SJSA1 (cell line): ENCODE results near the gene AP1G2. TPM values are rescaled to one million over a fixed set of nuclear protein-coding genes. Genes with fewer than 3 reads are reported as not detected.
"Not testable (repeated sequence)": the region's sequence is repeated elsewhere in the genome, so short reads cannot be mapped to it uniquely, and the experiment has no call there.

Experiments
- DNase-seq, 2 experiments: peaks; one replicate each; pipeline ENCODE4 v3.0.0-alpha.2; 2015 to 2020; ENCODE audit warnings: low spot score in 2 of 2, low read depth in 1 of 2
- H3K27ac ChIP-seq: fragments of 250-450 bp; sonication (Bioruptor Pico); 2 replicates; pipeline ENCODE4 v1.5.1; 2020; ENCODE audit warnings: mild to moderate bottlenecking, moderate library complexity
- H3K27me3 ChIP-seq: fragments of 250-450 bp; sonication (Bioruptor Pico); replicated peaks from 2 replicates; pipeline ENCODE4 v1.5.1; 2020; ENCODE audit warnings: mild to moderate bottlenecking, moderate library complexity
- H3K36me3 ChIP-seq: fragments of 250-450 bp; sonication (Bioruptor Pico); 2 replicates; pipeline ENCODE4 v1.5.1; 2020; ENCODE audit warnings: mild to moderate bottlenecking
- H3K4me1 ChIP-seq: fragments of 250-450 bp; sonication (Bioruptor Pico); replicated peaks from 2 replicates; pipeline ENCODE4 v1.6.1; 2021; ENCODE audit warnings: mild to moderate bottlenecking
- H3K4me3 ChIP-seq: fragments of 250-450 bp; sonication (Bioruptor Pico); 2 replicates; pipeline ENCODE4 v1.5.1; 2020; ENCODE audit warnings: mild to moderate bottlenecking
- H3K9me3 ChIP-seq: fragments of 250-450 bp; sonication (Bioruptor Pico); replicated peaks from 2 replicates; pipeline ENCODE4 v1.5.1; 2020; ENCODE audit warnings: mild to moderate bottlenecking
- total RNA-seq: library from RNA; depleted of rRNA; stranded (reverse); fragments of >200 nt; shearing (Covaris generic); gene quantifications from 2 replicates; pipeline ENCODE4 v1.2.3, GENCODE V29; 2014

The AP1G2 gene
- total RNA-seq, 1 experiment from 2014 or later = 0.74 TPM

DNA sequence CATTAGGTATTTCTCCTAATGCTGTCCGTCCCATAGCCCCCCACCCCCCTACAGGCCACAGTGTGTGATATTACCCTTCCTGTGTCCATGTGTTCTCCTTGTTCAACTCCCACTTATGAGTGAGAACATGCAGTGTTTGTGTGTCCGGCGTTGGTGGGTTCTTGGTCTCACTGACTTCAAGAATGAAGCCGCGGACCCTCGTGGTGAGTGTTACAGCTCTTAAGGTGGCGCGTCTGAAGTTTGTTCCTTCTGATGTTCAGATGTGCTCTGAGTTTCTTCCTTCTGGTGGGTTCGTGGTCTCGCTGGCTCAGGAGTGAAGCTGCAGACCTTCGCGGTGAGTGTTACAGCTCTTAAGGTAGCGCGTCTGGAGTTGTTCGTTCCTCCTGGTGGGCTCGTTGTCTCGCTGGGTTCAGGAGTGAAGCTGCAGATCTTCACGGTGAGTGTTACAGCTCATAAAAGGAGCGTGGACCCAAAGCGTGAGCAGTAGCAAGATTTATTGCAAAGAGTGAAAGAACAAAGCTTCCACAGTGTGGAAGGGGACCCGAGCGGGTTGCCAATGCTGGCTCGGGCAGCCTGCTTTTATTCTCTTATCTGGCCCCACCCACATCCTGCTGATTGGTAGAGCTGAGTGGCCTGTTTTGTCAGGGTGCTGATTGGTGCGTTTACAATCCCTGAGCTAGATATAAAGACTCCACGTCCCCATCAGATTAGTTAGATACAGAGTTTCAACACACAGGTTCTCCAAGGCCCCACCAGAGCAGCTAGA, 16.4 kb upstream of the AP1G2 start:
- DNase-seq, H3K27ac ChIP-seq, H3K36me3 ChIP-seq, H3K4me3 ChIP-seq, H3K9me3 ChIP-seq, H3K4me1 ChIP-seq: not testable (repeated sequence)
- H3K27me3 ChIP-seq = peaks cover 13% of the 10 kb centered on the region

DNA sequence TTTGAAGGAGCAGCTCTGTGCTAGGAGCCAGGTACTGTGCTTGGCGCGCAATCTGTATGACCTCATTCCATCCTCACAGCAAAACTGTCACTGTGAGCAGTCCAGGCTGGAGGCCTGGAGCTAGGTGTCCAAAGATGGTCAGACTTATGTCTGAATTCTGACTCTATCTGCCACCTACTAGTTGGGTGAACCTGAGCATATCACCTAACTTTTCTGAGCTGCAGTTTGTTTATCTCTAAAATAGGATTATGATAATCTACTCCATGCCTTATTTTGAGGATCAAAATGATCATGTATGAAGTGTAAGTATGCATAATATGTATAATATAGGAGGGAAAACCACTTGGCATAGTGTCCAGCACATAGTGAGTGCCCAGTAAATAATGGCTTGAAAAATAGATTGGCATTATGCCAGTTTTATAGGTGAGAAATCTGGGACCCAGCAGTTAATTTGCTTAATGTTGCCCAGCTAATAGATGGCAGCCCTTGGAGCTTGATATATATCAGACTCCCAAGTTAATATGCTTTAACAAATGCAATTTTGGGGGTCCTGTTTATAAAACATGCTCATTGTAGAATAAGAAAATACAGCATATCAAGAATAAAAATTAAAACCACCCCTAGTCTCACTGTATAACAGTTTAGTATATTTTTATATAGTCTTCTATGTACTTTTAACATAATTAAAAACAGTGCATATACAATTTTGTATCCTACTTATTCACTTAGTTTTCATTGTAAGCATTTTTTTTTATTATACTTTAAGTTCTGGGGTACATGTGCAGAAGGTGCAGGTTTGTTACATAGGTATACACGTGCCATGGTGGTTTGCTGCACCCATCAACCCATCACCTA, 15.5 kb upstream of the AP1G2 start:
- Histone ChIP-seq H3K27me3 (peaks cover 15% of the 10 kb centered on the region), H3K36me3 (no peaks in the 10 kb centered on the region)

GRCh38 chr14:23580948-23581281, 13.3 kb upstream of the AP1G2 start:
- Histone ChIP-seq H3K27me3 (peaks cover 33% of the 10 kb centered on the region), H3K27ac (no peak overlapping the region), H3K4me3 (no peak overlapping the region), H3K9me3 (no peaks in the 10 kb centered on the region), H3K36me3 (no peaks in the 10 kb centered on the region), H3K4me1 (no peaks in the 10 kb centered on the region)
- DNase-seq = no peak

More for the DNA sequence above, 15.5 kb upstream of the AP1G2 start:
- no peak overlapping the region for H3K4me3 ChIP-seq
- no peak for DNase-seq
- H3K27ac ChIP-seq = no peak overlapping the region
- no peaks in the 10 kb centered on the region for H3K4me1 ChIP-seq
- H3K9me3 ChIP-seq = no peaks in the 10 kb centered on the region

GRCh38 chr14:23580152-23580926, 12.7 kb upstream of the AP1G2 start:
- H3K27me3 ChIP-seq = peaks cover 39% of the 10 kb centered on the region
- H3K4me3 ChIP-seq = no peak overlapping the region
- DNase-seq = no peak
- H3K4me1 ChIP-seq = no peaks in the 10 kb centered on the region
- no peak overlapping the region for H3K27ac ChIP-seq
- H3K36me3 ChIP-seq = no peaks in the 10 kb centered on the region
- H3K9me3 ChIP-seq = no peaks in the 10 kb centered on the region

DNA sequence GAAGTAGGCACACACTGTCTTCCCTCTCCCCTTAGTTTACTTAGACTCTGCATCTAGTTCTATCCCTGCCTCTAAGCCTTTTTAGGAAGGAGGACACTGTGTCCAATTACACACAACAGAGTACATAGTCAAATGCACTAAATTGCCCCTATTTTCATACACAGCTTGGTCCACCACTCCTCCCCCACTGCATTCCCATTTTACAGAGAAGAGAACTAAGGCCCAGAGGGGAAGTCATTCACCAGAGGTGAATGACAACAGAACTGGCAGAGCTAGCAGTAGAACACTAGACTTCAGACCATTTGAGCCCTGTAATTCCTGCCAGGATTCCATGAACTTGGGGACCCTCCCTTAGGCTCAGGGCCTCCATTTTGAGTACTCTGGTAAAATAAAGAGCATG, 12.1 kb upstream of the AP1G2 start:
- H3K9me3 ChIP-seq = no peaks in the 10 kb centered on the region
- H3K36me3 ChIP-seq = no peaks in the 10 kb centered on the region
- H3K4me3 ChIP-seq = no peak overlapping the region
- no peaks in the 10 kb centered on the region for H3K4me1 ChIP-seq
- H3K27me3 ChIP-seq = peaks cover 45% of the 10 kb centered on the region
- no peak for DNase-seq
- no peak overlapping the region for H3K27ac ChIP-seq

DNA sequence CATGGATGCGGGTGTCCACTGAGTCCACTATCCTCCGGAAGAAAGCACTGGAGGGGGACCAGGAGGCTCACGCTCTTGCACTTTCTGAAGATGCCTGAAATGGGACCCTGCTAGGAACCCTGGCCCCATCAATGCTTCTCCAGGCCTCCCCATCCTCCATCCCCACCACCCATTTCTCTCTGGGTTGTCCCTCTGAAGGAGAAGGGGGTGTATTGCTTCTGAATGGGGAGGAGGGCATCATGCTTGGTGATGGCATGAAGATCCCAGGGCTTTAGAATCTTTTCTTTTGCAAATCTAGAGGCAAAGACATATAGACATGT, 11.7 kb upstream of the AP1G2 start:
- H3K27ac ChIP-seq = no peak overlapping the region
- H3K36me3 ChIP-seq = no peaks in the 10 kb centered on the region
- no peak for DNase-seq
- H3K4me1 ChIP-seq = no peaks in the 10 kb centered on the region
- no peaks in the 10 kb centered on the region for H3K9me3 ChIP-seq
- H3K27me3 ChIP-seq = peaks cover 46% of the 10 kb centered on the region
- no peak overlapping the region for H3K4me3 ChIP-seq

DNA sequence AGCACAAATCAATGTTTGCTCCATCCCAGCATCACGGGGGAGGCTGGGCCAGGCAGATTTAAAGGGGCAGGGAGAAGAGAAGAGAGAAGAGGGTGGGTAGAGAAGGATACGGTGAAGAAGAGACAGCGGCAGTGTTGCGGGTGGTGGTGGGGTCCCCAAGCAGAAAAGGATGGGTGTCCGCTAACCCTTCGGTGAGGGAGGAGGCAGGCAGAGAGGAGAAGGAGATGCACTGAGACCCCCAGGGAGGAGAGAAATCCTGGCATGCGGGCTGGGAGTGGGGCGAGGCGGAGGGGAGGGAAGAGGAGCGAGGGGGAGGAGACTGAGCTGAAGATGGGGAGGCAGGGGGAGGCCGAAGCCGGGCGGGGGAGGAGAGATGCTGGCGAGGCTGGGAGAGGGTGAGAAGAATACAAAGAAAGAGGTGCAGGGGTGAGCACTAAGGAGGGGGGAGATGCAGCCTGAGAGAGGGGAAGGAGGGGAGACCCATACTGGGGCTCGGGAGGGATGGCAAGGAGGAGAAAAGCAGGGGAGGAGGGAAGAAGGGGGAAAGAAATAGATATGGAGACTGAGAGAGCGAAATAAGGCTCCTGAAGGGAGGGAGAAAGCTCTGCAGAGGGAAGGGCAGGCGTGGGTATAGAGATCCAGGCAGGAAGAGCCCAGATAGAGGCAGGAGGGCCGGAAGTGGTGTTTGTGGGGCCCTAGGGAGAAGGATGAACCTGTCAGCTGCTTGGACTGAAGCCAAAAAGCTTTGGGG, 11.1 kb upstream of the AP1G2 start, which contains the start of gene JPH4:
Gene JPH4 (minus strand): TSS at position 231 of the 751 bp plus-strand sequence. CDS start 1,337 bp downstream, outside the sequence.
- Histone ChIP-seq H3K27me3 (peaks cover 48% of the 10 kb centered on the region), H3K4me1 (no peaks in the 10 kb centered on the region), H3K9me3 (no peaks in the 10 kb centered on the region), H3K27ac (no peak within 1 kb of the TSS), H3K36me3 (no peaks in the 10 kb centered on the region), H3K4me3 (no peak within 1 kb of the TSS)
- no peak for DNase-seq

DNA sequence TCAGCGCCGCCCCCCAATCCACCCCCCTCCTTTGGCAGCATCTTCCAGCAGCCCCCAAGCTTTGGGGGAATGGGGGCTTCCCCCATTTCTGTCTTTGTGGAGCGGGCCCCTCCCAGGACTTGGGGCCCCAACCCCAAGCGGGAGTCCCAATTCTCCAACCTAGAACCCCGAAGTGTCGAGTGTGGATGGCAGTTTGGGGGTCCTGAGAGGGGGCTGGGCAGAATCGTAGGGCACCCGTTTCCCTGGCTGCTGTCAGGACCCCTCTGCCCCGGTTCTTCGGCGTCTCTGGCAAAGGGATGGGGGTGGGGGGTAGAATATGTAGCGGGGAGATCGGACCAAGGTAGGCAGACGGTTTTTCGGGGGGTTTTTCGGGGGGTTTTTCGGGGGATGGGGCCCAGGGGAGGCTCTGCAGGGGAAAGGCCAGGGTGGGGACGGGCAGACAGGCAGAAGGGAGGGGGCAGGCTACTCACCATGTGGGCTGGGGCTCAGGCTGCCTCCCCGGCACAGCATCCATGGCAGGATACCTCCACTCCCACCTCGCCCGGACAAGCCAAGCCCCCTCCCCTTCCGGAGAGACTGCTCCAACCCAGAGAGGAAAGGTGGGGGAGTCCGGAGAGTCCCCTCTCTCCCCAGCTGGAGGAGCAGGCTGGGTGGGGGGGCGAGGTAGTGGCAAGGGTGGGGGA, 10.3 kb upstream of the AP1G2 start:
- Histone ChIP-seq H3K27me3 (peaks cover 50% of the 10 kb centered on the region), H3K4me3 (no peak overlapping the region), H3K9me3 (no peaks in the 10 kb centered on the region), H3K27ac (no peak overlapping the region), H3K36me3 (no peaks in the 10 kb centered on the region), H3K4me1 (no peaks in the 10 kb centered on the region)
- DNase-seq = no peak

- no peak overlapping the region for H3K27ac ChIP-seq
- H3K9me3 ChIP-seq = no peaks in the 10 kb centered on the region
- peaks cover 50% of the 10 kb centered on the region for H3K27me3 ChIP-seq
- H3K4me3 ChIP-seq = no peak overlapping the region
- H3K4me1 ChIP-seq = no peaks in the 10 kb centered on the region
- H3K36me3 ChIP-seq = no peaks in the 10 kb centered on the region
- DNase-seq = no peak
These were observed 9.6 kb upstream of the AP1G2 start for GRCh38 chr14:23577004-23577681.

DNA sequence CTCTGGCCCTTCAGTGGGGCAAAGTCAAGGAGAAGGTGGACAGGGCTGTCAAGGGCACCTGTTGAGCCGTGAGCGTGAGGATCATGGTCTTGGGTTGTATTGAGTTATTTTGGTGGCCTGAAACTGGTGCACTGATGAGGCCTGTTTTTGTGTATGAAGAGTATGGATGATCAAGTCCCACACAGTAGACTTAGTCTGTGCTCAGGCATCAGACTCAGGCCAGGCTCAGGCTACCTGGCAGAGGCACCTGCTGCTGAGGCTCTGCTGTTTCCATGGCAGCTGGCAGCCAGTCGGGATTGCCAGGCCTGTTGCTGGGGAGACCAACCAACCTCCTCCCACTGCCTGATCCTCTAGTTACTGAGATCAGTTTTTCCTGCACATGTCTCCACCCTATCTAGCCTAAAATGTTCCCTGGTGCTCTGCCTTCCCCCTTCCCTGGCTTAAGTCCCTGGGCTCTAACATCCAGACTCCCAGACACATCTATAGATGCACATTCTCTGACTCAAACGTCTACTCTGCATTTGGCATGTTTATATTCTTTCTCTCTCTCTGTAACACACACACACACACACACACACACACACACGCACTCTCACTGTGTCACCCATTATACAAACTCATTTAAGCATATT, 5.9 kb upstream of the AP1G2 start:
- no peaks in the 10 kb centered on the region for H3K9me3 ChIP-seq
- H3K27ac ChIP-seq = no peak overlapping the region
- no peak overlapping the region for H3K4me3 ChIP-seq
- H3K36me3 ChIP-seq = no peaks in the 10 kb centered on the region
- DNase-seq = peak in 1 of 2 experiments; percentile 21
- H3K27me3 ChIP-seq = peaks cover 35% of the 10 kb centered on the region
- no peaks in the 10 kb centered on the region for H3K4me1 ChIP-seq

DNA sequence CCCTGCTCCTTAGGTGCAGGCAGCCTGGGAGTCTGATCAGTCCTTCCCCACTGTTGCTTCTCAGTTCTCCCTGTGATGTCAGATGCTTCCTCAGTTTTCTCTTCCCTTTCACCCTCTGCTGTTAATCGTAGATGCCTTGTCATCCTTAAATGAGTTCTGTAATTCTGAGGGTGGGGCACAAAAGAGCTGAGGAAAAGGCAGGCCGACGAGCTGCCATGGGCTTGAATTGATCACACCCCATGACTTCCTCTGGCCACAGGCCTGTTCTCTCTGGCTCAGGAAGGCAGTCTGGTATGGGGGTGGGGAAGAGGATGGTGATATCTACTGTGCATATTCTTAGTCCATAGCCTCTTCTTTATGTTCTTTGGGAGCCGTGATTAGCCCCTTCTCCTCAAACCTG, 5.2 kb upstream of the AP1G2 start:
- H3K9me3 ChIP-seq = no peaks in the 10 kb centered on the region
- peaks cover 35% of the 10 kb centered on the region for H3K27me3 ChIP-seq

DNA sequence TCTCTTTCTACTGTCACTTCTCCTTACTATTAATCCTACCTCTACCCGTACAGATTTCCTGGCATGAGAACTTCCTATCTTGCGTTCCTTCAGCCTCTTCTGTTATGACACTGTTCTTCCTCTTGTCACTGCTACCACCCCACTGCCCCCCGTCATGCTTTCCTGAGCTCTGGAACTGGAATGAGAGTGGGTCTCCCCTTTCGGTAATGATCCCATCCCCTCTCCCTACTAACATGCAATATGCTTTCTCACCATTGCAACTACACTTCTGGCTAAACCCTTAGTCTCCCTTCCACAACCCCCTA, 4.9 kb upstream of the AP1G2 start:
- H3K4me1 ChIP-seq = peaks cover 5% of the 10 kb centered on the region
- no peak for DNase-seq
- H3K27ac ChIP-seq = no peak overlapping the region
- H3K9me3 ChIP-seq = no peaks in the 10 kb centered on the region
- H3K36me3 ChIP-seq = no peaks in the 10 kb centered on the region
- H3K27me3 ChIP-seq = peaks cover 32% of the 10 kb centered on the region
- no peak overlapping the region for H3K4me3 ChIP-seq

More for the DNA sequence above, 5.2 kb upstream of the AP1G2 start:
- DNase-seq = peak in 1 of 2 experiments; percentile 16
- Histone ChIP-seq H3K4me3 (no peak overlapping the region), H3K36me3 (no peaks in the 10 kb centered on the region), H3K27ac (no peak overlapping the region), H3K4me1 (peaks cover 1% of the 10 kb centered on the region)
